ENCODE results near the gene ARHGEF28.

Gene ARHGEF28

DNA sequence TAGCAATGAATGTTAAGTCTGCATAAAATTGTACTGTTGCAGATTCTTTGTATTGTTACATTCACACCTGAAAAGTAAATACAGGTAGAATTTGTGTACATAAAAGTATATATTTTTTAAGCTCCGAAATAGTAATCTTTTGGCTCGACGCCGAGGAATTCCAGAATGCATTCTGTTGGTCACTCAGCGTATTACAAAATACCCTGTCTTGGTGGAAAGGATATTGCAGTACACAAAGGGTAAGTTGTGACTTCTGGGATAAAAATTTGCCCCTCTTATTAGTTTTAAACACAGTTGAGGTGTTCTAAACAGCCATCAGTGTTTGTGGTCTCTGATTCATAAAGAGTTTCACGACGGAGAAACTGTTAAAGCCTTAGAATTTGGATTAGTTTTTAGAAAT lies 257.6 kb downstream of the ARHGEF28 start:
- no peak overlapping the region for H3K4me3 ChIP-seq (replicated peaks; ENCODE audit: insufficient read depth, low read length)
- no peaks in the 10 kb centered on the region for H3K27me3 ChIP-seq (ENCODE audit: insufficient read depth, poor library complexity, severe bottlenecking)
- no peak for DNase-seq (ENCODE audit: low read depth in 1 of 2, low spot score in 1 of 2)
- no peak for TF ChIP-seq SPI1 (IDR thresholded peaks at IDR 0.05; ENCODE audit: borderline replicate concordance, low read depth)
- TF ChIP-seq, protein P1, sequence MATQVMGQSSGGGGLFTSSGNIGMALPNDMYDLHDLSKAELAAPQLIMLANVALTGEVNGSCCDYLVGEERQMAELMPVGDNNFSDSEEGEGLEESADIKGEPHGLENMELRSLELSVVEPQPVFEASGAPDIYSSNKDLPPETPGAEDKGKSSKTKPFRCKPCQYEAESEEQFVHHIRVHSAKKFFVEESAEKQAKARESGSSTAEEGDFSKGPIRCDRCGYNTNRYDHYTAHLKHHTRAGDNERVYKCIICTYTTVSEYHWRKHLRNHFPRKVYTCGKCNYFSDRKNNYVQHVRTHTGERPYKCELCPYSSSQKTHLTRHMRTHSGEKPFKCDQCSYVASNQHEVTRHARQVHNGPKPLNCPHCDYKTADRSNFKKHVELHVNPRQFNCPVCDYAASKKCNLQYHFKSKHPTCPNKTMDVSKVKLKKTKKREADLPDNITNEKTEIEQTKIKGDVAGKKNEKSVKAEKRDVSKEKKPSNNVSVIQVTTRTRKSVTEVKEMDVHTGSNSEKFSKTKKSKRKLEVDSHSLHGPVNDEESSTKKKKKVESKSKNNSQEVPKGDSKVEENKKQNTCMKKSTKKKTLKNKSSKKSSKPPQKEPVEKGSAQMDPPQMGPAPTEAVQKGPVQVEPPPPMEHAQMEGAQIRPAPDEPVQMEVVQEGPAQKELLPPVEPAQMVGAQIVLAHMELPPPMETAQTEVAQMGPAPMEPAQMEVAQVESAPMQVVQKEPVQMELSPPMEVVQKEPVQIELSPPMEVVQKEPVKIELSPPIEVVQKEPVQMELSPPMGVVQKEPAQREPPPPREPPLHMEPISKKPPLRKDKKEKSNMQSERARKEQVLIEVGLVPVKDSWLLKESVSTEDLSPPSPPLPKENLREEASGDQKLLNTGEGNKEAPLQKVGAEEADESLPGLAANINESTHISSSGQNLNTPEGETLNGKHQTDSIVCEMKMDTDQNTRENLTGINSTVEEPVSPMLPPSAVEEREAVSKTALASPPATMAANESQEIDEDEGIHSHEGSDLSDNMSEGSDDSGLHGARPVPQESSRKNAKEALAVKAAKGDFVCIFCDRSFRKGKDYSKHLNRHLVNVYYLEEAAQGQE (IDR thresholded peaks at IDR 0.05; ENCODE audit: insufficient replicate concordance, low read depth): no peak
- TF ChIP-seq, protein P2, sequence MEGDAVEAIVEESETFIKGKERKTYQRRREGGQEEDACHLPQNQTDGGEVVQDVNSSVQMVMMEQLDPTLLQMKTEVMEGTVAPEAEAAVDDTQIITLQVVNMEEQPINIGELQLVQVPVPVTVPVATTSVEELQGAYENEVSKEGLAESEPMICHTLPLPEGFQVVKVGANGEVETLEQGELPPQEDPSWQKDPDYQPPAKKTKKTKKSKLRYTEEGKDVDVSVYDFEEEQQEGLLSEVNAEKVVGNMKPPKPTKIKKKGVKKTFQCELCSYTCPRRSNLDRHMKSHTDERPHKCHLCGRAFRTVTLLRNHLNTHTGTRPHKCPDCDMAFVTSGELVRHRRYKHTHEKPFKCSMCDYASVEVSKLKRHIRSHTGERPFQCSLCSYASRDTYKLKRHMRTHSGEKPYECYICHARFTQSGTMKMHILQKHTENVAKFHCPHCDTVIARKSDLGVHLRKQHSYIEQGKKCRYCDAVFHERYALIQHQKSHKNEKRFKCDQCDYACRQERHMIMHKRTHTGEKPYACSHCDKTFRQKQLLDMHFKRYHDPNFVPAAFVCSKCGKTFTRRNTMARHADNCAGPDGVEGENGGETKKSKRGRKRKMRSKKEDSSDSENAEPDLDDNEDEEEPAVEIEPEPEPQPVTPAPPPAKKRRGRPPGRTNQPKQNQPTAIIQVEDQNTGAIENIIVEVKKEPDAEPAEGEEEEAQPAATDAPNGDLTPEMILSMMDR (IDR thresholded peaks at IDR 0.05; ENCODE audit: insufficient read depth, low read length): no peak
- no peak for TF ChIP-seq GABPA (IDR thresholded peaks at IDR 0.05; ENCODE audit: low read depth)
- no peak for TF ChIP-seq POLR2AphosphoS5 (IDR thresholded peaks at IDR 0.05; ENCODE audit: low read depth)
- H3K27ac ChIP-seq (replicated peaks): no peak overlapping the region

DNA sequence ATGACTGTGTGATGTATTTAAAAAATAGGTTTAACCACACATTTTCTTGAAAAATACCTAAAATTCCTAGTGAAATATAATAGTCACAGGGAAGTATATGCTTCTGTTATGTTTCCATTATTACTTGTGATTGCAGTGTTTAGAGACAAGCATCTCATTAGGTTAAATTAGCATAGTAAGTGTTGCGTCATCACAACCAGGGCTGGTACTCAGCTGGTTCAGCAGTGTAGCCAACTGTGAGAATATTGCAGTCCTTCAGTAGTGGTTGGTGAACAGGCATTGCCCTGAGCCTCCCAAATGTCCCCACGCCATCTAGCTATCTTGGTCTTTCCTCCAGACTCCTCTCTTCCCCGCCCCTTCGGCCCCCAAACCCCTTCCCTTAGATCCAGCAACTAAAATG lies 261.7 kb downstream of the ARHGEF28 start:
- H3K27me3 ChIP-seq (ENCODE audit: insufficient read depth, poor library complexity, severe bottlenecking): no peaks in the 10 kb centered on the region
- H3K27ac ChIP-seq (replicated peaks): no peak overlapping the region
- DNase-seq (ENCODE audit: low read depth in 1 of 2, low spot score in 1 of 2): no peak
- TF ChIP-seq POLR2AphosphoS5 (IDR thresholded peaks at IDR 0.05; ENCODE audit: low read depth) (no peak), SPI1 (IDR thresholded peaks at IDR 0.05; ENCODE audit: borderline replicate concordance, low read depth) (no peak), GABPA (IDR thresholded peaks at IDR 0.05; ENCODE audit: low read depth) (no peak)
- TF ChIP-seq, protein P2 (IDR thresholded peaks at IDR 0.05; ENCODE audit: insufficient read depth, low read length): no peak
- TF ChIP-seq, protein P1 (IDR thresholded peaks at IDR 0.05; ENCODE audit: insufficient replicate concordance, low read depth): no peak
- H3K4me3 ChIP-seq (replicated peaks; ENCODE audit: insufficient read depth, low read length): no peak overlapping the region

GRCh38 chr5:73890569-73890968 lies 264.6 kb downstream of the ARHGEF28 start:
- H3K27ac ChIP-seq (replicated peaks): no peak overlapping the region
- no peaks in the 10 kb centered on the region for H3K27me3 ChIP-seq (ENCODE audit: insufficient read depth, poor library complexity, severe bottlenecking)

More at GRCh38 chr5:73890569-73890968, 264.6 kb downstream of the ARHGEF28 start:
- DNase-seq (ENCODE audit: low read depth in 1 of 2, low spot score in 1 of 2): no peak
- no peak overlapping the region for H3K4me3 ChIP-seq (replicated peaks; ENCODE audit: insufficient read depth, low read length)
- TF ChIP-seq POLR2AphosphoS5 (IDR thresholded peaks at IDR 0.05; ENCODE audit: low read depth) (no peak), SPI1 (IDR thresholded peaks at IDR 0.05; ENCODE audit: borderline replicate concordance, low read depth) (no peak), GABPA (IDR thresholded peaks at IDR 0.05; ENCODE audit: low read depth) (no peak)
- TF ChIP-seq, protein P1 (IDR thresholded peaks at IDR 0.05; ENCODE audit: insufficient replicate concordance, low read depth): no peak
- TF ChIP-seq, protein P2 (IDR thresholded peaks at IDR 0.05; ENCODE audit: insufficient read depth, low read length): no peak

Measured in HL-60 (cell line).